H1 (cell line): ENCODE data around the gene TSPAN2. TPM values are rescaled to one million over a fixed set of nuclear protein-coding genes. Genes with fewer than 3 reads are reported as not detected.

Experiments
- CTCF ChIA-PET: fragments of 300-600 bp; sonication (Branson Sonifier 250); formaldehyde crosslinking; loops from one replicate; lab custom pipeline; 2021; ENCODE audit not compliant: partially characterized antibody; lab: Charles Lee
- POLR2A ChIA-PET: fragments of 300-600 bp; sonication (Branson Sonifier 250); formaldehyde crosslinking; loops from one replicate; lab custom pipeline; 2021; ENCODE audit warnings: inconsistent platforms; ENCODE audit not compliant: partially characterized antibody; lab: Charles Lee
- DNase-seq, 2 experiments: peaks; one replicate each; pipeline versions ENCODE4 v3.0.0 to v3.0.0-alpha.2; 2010 to 2022; ENCODE audit warnings: low spot score in 2 of 2, low read depth in 1 of 2, mixed read lengths in 1 of 2
- FAIRE-seq: peaks from 2 replicates; lab custom pipeline; 2011; peaks lifted over from hg19 to GRCh38; lab: Jason Lieb, UNC
- H2AFZ ChIP-seq: 2 replicates; pipeline ENCODE4 v1.8.1; 2012; ENCODE audit warnings: low read length, inconsistent platforms
- H2AK5ac ChIP-seq: 2 replicates; pipeline ENCODE4 v1.6.1; 2013; ENCODE audit warnings: low read depth, low read length
- H2BK120ac ChIP-seq: replicated peaks from 2 replicates; pipeline ENCODE3; 2013; ENCODE audit warnings: low read depth, low read length, inconsistent platforms
- H2BK12ac ChIP-seq: 2 replicates; pipeline ENCODE4 v1.6.1; 2013; ENCODE audit warnings: low read depth, low read length
- H2BK15ac ChIP-seq: 2 replicates; pipeline ENCODE4 v1.6.1; 2013; ENCODE audit warnings: low read length
- H2BK20ac ChIP-seq: 2 replicates; pipeline ENCODE4 v1.6.1; 2013; ENCODE audit warnings: low read length
- H2BK5ac ChIP-seq: 2 replicates; pipeline ENCODE4 v1.6.1; 2013; ENCODE audit warnings: low read depth, low read length
- H3K14ac ChIP-seq: 2 replicates; pipeline ENCODE4 v1.6.1; 2013; ENCODE audit warnings: inconsistent platforms; ENCODE audit not compliant: insufficient read length
- H3K18ac ChIP-seq: 2 replicates; pipeline ENCODE4 v1.6.1; 2013; ENCODE audit warnings: low read length; ENCODE audit errors: extremely low read depth
- H3K23ac ChIP-seq: 2 replicates; pipeline ENCODE4 v1.6.1; 2013; ENCODE audit warnings: inconsistent platforms; ENCODE audit not compliant: insufficient read length
- H3K23me2 ChIP-seq: 2 replicates; pipeline ENCODE4 v1.6.1; 2013; ENCODE audit warnings: low read depth, low read length
- H3K27ac ChIP-seq: 2 replicates; pipeline ENCODE4 v1.6.1; 2011; ENCODE audit warnings: low read depth, low read length, inconsistent platforms
- H3K27me3 ChIP-seq, 4 experiments: replicated peaks in 1 of 4; 1 replicate in 1 of 4; 2 replicates in 3 of 4; pipeline versions ENCODE4 v1.6.1 to v1.8.1; 2011 to 2013; ENCODE audit warnings: low read length in 3 of 4, mild to moderate bottlenecking in 3 of 4, inconsistent platforms in 2 of 4, mixed read lengths in 2 of 4, moderate library complexity in 1 of 4; ENCODE audit not compliant: control insufficient read depth in 3 of 4, insufficient read depth in 3 of 4; ENCODE audit errors: extremely low read depth in 1 of 4
- H3K36me3 ChIP-seq, 4 experiments: 2 replicates each; pipeline versions ENCODE4 v1.6.1 to v1.8.1; 2011 to 2013; ENCODE audit warnings: mild to moderate bottlenecking in 4 of 4, low read length in 3 of 4, moderate library complexity in 2 of 4, control low read depth in 1 of 4, inconsistent platforms in 1 of 4; ENCODE audit not compliant: insufficient read depth in 4 of 4, control insufficient read depth in 2 of 4
- H3K4ac ChIP-seq: replicated peaks from 2 replicates; pipeline ENCODE3; 2013; ENCODE audit warnings: low read length, low read depth, mixed read lengths, inconsistent platforms; ENCODE audit not compliant: insufficient read length
- H3K4me1 ChIP-seq, 4 experiments: replicated peaks in 1 of 4; 1 replicate in 1 of 4; 2 replicates in 3 of 4; pipeline versions ENCODE4 v1.6.1 to v1.8.1; 2011 to 2013; ENCODE audit warnings: low read length in 3 of 4, inconsistent platforms in 2 of 4, mixed read lengths in 1 of 4; ENCODE audit not compliant: insufficient read depth in 4 of 4, control insufficient read depth in 3 of 4
- H3K4me2 ChIP-seq, 2 experiments: 2 replicates each; pipeline versions ENCODE4 v1.6.1 to v1.8.1; 2011 to 2013; ENCODE audit warnings: low read depth in 2 of 2, low read length in 2 of 2, control low read depth in 1 of 2, inconsistent platforms in 1 of 2, mild to moderate bottlenecking in 1 of 2; ENCODE audit not compliant: insufficient read depth in 1 of 2
- H3K4me3 ChIP-seq, 4 experiments: fragments of 200-600, 300-600 bp in 1 of 4; sonication (generic), shearing (Covaris generic), sonication (Bioruptor Twin) in 1 of 4; 2 replicates each; pipeline versions ENCODE4 v1.5.1 to v1.8.1; 2011 to 2016; ENCODE audit warnings: low read length in 4 of 4, low read depth in 3 of 4, control low read depth in 2 of 4, inconsistent platforms in 2 of 4, mild to moderate bottlenecking in 2 of 4, mixed read lengths in 1 of 4, moderate library complexity in 1 of 4; ENCODE audit not compliant: insufficient read depth in 2 of 4; ENCODE audit errors: extremely low read depth in 1 of 4
- H3K56ac ChIP-seq: replicated peaks from 2 replicates; pipeline ENCODE3; 2013; ENCODE audit warnings: low read depth, mild to moderate bottlenecking, mixed read lengths, low read length, inconsistent platforms; ENCODE audit not compliant: insufficient read length
- H3K79me1 ChIP-seq: 2 replicates; pipeline ENCODE4 v1.6.1; 2013; ENCODE audit warnings: low read depth, low read length, control low read depth
- H3K79me2 ChIP-seq, 2 experiments: 2 replicates each; pipeline versions ENCODE4 v1.6.1 to v1.8.1; 2012 to 2013; ENCODE audit warnings: low read length in 2 of 2, mild to moderate bottlenecking in 2 of 2, inconsistent platforms in 1 of 2; ENCODE audit not compliant: insufficient read depth in 2 of 2, control insufficient read depth in 1 of 2
- H3K9ac ChIP-seq, 4 experiments: replicated peaks in 1 of 4; 1 replicate in 1 of 4; 2 replicates in 3 of 4; pipeline versions ENCODE4 v1.6.1 to v1.8.1; 2011 to 2013; ENCODE audit warnings: low read depth in 3 of 4, low read length in 3 of 4, control low read depth in 2 of 4, mild to moderate bottlenecking in 2 of 4, moderate library complexity in 2 of 4, inconsistent platforms in 1 of 4; ENCODE audit errors: extremely low read depth in 1 of 4
- H3K9me3 ChIP-seq, 2 experiments: 2 replicates each; pipeline versions ENCODE4 v1.6.1 to v1.8.1; 2012 to 2013; ENCODE audit warnings: mild to moderate bottlenecking in 2 of 2, moderate library complexity in 2 of 2, control low read depth in 1 of 2, inconsistent platforms in 1 of 2, low read depth in 1 of 2, low read length in 1 of 2, mixed read lengths in 1 of 2; ENCODE audit not compliant: insufficient read depth in 2 of 2
- H4K20me1 ChIP-seq, 2 experiments: replicated peaks in 1 of 2; 2 replicates each; pipeline versions ENCODE3 to v1.8.1; 2011 to 2013; ENCODE audit warnings: inconsistent platforms in 2 of 2, low read length in 2 of 2, mild to moderate bottlenecking in 1 of 2; ENCODE audit not compliant: insufficient read depth in 2 of 2, control insufficient read depth in 1 of 2
- H4K5ac ChIP-seq: 2 replicates; pipeline ENCODE4 v1.6.1; 2013; ENCODE audit warnings: low read length, low read depth, mixed read lengths, inconsistent platforms; ENCODE audit not compliant: insufficient read length
- H4K8ac ChIP-seq: 2 replicates; pipeline ENCODE4 v1.8.0; 2013; ENCODE audit warnings: mild to moderate bottlenecking, moderate library complexity, low read length, inconsistent platforms; ENCODE audit not compliant: insufficient read depth; ENCODE audit errors: extremely low read depth
- H4K91ac ChIP-seq: replicated peaks from 2 replicates; pipeline ENCODE3; 2013; ENCODE audit warnings: low read length, mixed read lengths, inconsistent platforms; ENCODE audit not compliant: insufficient read length
- ATF3 ChIP-seq: IDR thresholded peaks from 2 replicates; pipeline ENCODE4 v1.6.1; 2011; ENCODE audit warnings: low read depth, mild to moderate bottlenecking, low read length; ENCODE audit not compliant: insufficient read depth
- EGR1 ChIP-seq: IDR thresholded peaks from 2 replicates; pipeline ENCODE4 v1.6.1; 2011; ENCODE audit warnings: low read depth, low read length, borderline replicate concordance
- RNF2 ChIP-seq: fragments of 200-900, 300-1000 bp; sonication (generic); IDR thresholded peaks from 2 replicates; pipeline ENCODE4 v1.7.1; 2016; ENCODE audit warnings: borderline replicate concordance, low read depth, mild to moderate bottlenecking, antibody characterized with exemption, low read length; ENCODE audit not compliant: poor library complexity, severe bottlenecking; ENCODE audit errors: missing control alignments
- SIRT6 ChIP-seq: IDR thresholded peaks from one replicate; pipeline ENCODE4 v1.7.1; 2012; ENCODE audit warnings: low read length, inconsistent platforms
- WGBS, 2 experiments: shearing (Covaris generic) in 1 of 2; methylation state at CpG; one replicate each; pipeline versions ENCODE4 v1.1.6 to v1.1.7; 2013 to 2015; ENCODE audit warnings: low lambda C conversion rate in 2 of 2, mixed read lengths in 2 of 2, inconsistent platforms in 1 of 2, low coverage in 1 of 2, missing lambda C conversion rate in 1 of 2; ENCODE audit not compliant: insufficient replicate concordance in 2 of 2, insufficient coverage in 1 of 2, insufficient read length in 1 of 2; ENCODE audit errors: extremely low coverage in 1 of 2, missing lambda C conversion rate in 1 of 2; 5-methylcytosine and 5-hydroxymethylcytosine counted together
- polyA plus RNA-seq, 7 experiments: library from polyadenylated mRNA; depleted of rRNA in 3 of 7; stranded (reverse) in 5 of 7; unstranded in 2 of 7; fragments of >200 nt in 5 of 7; fragments of 200-250 nt in 2 of 7; gene quantifications; 1 replicate in 5 of 7; 2 replicates in 1 of 7; 4 replicates in 1 of 7; pipeline versions ENCODE4 v1.2.1 to v1.2.3, GENCODE V29; 2011 to 2013; ENCODE audit warnings: missing spikeins in 2 of 7, mixed read lengths in 2 of 7
- total RNA-seq: library from RNA; stranded (reverse); fragmentation: NEBNext Ultra II Directional; extraction: Animal tissue kit (Norgen Biotek cat#: 25700); gene quantifications from 2 replicates; pipeline ENCODE4 v1.2.1, GENCODE V29; 2021

Gene TSPAN2
- total and polyA plus RNA-seq, 2 of the 8 experiments (the other 6 are each of a cell fraction or from before 2014, with no cell fraction given): 7.4 to 14.2 TPM

GRCh38 chr1:115114308-115114707 lies 25.0 kb upstream of the TSPAN2 start:
- Histone ChIP-seq H2BK15ac (no peak overlapping the region), H4K20me1 (no peaks in the 10 kb centered on the region), H3K4ac (no peak overlapping the region), H3K4me3 (no peak overlapping the region), H4K91ac (no peak overlapping the region), H3K23ac (no peak overlapping the region), H2AFZ (no peak overlapping the region), H3K9me3 (no peaks in the 10 kb centered on the region; a peak in 1 of 4 replicates), H3K4me1 (peaks cover 0 to 2% (median 1%) of the 10 kb centered on the region in 4 experiments; a peak in 4 of 7 replicates), H3K56ac (no peak overlapping the region), H3K27me3 (no peaks in the 10 kb centered on the region), H3K4me2 (no peak overlapping the region), H2BK120ac (no peak overlapping the region), H3K9ac (no peak overlapping the region), H4K8ac (no peak overlapping the region), H3K27ac (no peak overlapping the region), H3K18ac (no peak overlapping the region), H2BK20ac (no peak overlapping the region), H2BK12ac (no peak overlapping the region), H2BK5ac (no peak overlapping the region), H3K23me2 (no peaks in the 10 kb centered on the region), H3K14ac (no peak overlapping the region), H4K5ac (no peak overlapping the region), H3K79me1 (no peaks in the 10 kb centered on the region), H3K36me3 (no peaks in the 10 kb centered on the region), H3K79me2 (no peaks in the 10 kb centered on the region), H2AK5ac (no peak overlapping the region)
- ChIA-PET CTCF (interaction anchor here (0.9 to 7.2 kb wide), 17 partner anchors 9 to 621 kb away, joined by 3 to 42 read pairs (median 5); partner anchors contain the start of genes AMPD1 and TSPAN2), POLR2A (no interaction called here)
- TF ChIP-seq EGR1 (no peak), RNF2 (no peak), SIRT6 (no peak), ATF3 (no peak)
- 81% methylated on average over 3 of the region's 3 CpGs; no CpG with 5 or more reads in 1 of the 2 experiments for WGBS, 2 experiments
- FAIRE-seq: no peak
- DNase-seq: no peak
